GM18526 (cell line): ENCODE results near the gene CKM.

Experiments used
- POLR2A ChIP-seq: IDR thresholded peaks from 3 replicates; pipeline ENCODE4 v1.6.1; 2011; ENCODE audit not compliant: insufficient read length; ENCODE audit errors: extremely low read depth

The CKM gene

DNA sequence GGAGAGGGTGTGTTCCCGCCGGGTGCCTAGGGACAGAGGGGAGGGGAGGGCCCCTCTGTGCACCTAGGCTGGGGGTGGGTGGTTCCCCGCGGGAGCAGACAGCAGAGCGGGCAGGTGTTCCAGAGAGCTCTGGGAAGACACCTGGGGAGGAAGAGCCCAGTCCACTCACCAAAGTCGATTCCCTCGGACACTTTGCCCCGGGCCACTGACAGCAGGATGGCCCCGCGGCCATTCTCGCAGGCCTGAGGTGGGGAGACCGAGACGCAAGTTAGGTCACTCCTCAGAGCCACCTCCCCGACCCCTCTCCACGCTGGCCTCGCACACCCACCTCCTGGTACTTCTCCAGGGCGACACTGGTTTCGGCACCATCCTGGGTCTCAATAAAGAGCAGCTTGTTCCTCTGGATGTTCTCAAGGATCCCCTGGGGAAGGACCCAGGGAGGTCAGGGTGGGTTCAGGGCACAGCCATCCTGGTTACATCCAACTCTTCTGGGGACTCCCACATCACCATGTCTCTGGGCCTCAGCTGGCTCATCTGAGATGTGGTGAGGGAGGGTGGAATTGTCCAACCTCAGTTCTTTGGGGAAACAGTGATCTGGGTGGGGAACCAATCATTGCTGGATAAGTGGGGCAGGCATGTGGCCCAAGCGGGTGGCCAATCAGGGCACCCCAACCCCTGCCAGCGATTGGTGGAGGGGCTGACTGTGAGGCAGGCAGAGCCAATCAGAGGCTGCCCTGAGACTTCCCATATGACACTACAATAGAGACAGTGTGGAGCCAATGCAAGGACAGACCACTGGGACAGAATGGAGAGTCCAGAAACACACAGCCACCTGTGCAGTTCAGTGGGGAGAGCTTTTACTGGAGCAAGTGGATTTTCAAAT lies 30.5 kb upstream of the CKM start:
- TF ChIP-seq POLR2A = no peak

GRCh38 chr19:45352471-45352870 lies 29.8 kb upstream of the CKM start:
- TF ChIP-seq POLR2A = no peak

DNA sequence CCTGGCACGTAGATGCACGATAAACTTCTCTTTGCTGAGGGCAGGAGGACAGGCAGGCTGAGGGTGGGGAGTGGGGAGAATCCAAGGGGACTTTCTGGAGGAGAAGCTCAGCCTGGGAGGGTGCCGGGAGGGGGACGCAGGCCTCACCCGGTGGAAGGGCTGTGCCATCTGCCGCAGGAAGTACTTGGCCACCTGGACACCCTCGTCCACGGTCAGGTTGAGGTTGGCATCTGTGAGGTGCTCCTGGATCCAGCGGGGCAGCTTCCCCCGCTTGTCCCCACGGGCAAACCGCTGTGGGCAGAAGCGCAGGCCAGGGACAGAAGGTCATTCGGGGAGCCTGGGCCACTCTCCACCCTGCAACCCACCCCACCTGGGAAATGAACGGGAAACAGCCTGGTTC lies 29.4 kb upstream of the CKM start:
- no peak for TF ChIP-seq POLR2A

DNA sequence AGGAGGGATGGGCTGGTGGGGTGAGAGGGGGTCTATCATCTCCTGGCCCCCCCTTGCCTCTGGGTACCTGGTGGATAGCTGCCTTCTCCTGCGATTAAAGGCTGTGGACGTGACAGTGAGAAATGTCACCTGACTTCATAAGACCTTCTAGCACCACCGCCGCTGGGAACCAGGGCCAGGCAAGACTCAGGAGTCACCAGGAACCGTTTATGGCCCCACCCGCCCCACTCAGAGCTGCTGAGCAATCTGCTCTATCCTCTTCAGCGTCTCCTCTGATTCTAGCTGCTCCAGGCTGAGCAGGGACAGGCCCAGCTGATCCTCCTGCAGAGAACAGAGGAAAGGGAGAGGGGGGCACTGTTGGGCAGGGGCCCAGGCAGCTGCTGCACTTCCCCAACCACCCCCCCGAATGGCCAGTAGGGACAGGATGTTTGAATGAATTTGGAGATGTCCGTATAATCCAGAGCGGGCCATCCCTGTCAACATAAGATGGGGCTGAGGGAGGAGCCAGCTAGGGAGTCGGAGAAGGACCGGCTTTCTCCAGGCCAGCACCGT lies 28.8 kb upstream of the CKM start:
- TF ChIP-seq POLR2A = no peak

- TF ChIP-seq POLR2A = no peak
Observed at GRCh38 chr19:45350477-45351058, 27.9 kb upstream of the CKM start.

- no peak for TF ChIP-seq POLR2A
Observed at GRCh38 chr19:45349430-45349941, 26.8 kb upstream of the CKM start.

DNA sequence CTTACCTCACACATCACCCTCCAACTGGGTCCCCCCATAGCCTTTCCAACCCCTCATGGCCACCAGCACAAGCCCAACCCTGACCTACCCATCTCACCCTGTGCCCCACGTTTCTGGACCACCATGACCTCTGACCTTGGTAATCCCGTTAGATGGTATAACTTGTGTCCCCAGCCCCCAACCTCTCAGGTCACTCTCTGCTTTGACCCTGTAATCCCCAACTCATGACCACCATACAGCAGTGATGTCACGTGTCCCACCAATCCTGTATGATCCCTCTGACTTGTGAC lies 26.4 kb upstream of the CKM start:
- TF ChIP-seq POLR2A = no peak

DNA sequence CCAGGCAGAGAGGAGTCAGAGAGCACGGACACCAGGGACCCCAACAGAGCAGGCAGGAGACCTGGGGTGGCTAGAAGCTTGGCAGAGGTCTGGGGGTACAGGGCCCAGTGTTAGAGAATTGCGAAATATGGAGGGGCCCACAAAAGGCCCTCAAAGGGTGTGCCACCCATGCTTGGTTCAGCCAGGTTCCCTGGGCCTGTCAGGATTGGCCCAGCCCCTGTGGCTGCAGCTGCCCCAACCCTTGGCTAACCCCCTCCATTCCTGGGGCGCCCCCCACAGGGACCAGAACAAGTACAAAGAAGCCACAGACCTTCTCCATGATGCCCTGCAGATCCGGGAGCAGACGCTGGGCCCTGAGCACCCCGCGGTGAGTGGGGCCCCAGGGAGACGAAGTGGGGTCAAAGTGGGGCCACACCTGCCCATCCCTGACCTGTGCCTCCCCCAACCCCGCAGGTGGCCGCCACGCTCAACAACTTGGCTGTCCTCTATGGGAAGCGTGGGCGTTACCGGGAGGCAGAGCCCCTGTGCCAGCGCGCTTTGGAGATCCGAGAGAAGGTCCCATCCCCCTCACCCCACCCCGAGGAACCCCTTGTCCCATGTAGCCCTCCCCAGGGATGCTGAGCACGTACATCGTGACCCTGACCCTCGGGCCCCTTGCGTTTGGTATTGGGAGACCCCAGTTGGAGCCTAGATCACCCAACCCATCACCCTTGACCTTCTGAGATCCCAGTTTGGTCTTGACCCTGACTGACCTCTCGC lies 25.9 kb upstream of the CKM start:
- TF ChIP-seq POLR2A = no peak

DNA sequence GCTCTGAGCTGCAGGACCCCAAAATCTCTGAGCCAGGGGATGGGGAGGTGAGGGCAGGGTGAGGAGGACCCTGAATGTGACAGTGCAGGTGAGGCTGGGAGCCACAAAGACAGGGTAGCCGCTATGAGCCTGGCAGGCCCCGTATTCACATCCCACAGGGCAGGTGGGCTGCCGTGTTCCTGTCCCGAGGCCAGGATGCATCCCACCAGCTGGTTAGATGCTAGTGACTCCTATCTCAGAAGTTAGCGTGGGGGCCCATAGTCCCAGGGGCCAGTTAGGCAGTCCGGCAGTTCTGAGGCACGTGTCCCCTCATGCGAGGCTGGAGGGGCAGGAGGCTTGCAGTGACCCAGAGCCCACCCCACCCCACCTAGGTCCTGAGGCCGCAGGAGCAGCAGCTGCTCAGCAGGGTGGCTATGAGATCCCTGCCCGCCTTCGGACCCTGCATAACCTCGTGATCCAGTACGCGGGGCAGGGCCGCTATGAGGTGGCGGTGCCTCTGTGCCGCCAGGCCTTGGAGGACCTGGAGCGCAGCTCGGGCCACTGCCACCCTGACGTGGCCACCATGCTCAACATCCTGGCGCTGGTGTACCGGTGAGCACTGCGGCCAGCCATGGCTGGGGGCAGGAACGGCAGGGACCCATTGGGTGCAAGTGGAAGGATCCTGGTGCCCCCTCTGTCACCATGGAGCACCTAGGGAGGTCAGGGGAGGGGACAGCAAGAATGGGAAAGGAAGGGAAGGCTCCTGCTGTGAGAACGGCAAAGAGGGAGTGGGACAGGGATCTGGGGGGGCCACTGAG lies 25.1 kb upstream of the CKM start:
- TF ChIP-seq POLR2A = no peak

GRCh38 chr19:45346449-45346848 lies 23.8 kb upstream of the CKM start:
- no peak for TF ChIP-seq POLR2A

GRCh38 chr19:45345506-45345860 lies 22.8 kb upstream of the CKM start:
- TF ChIP-seq POLR2A = no peak

GRCh38 chr19:45344621-45345505 lies 22.2 kb upstream of the CKM start:
- no peak for TF ChIP-seq POLR2A

DNA sequence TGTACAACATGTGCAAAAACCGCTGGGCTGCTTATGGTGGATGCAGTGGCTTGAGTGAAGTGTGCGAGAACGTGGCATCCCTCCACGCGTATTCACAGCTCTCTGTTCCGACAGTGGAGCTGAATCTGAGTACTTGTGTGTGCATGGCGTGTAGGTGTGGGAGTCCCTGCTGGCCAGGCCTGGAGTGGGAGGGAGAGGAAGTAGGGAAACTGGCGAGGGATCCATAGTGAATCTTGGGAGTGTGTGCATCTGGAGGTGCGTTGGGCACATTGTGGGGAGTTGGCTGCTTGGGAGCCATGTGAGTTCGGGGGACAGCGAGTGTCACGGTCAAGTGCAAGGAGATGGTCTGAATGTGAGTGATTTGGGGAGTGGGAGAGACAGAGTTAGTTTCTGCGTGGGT lies 20.2 kb upstream of the CKM start:
- no peak for TF ChIP-seq POLR2A

DNA sequence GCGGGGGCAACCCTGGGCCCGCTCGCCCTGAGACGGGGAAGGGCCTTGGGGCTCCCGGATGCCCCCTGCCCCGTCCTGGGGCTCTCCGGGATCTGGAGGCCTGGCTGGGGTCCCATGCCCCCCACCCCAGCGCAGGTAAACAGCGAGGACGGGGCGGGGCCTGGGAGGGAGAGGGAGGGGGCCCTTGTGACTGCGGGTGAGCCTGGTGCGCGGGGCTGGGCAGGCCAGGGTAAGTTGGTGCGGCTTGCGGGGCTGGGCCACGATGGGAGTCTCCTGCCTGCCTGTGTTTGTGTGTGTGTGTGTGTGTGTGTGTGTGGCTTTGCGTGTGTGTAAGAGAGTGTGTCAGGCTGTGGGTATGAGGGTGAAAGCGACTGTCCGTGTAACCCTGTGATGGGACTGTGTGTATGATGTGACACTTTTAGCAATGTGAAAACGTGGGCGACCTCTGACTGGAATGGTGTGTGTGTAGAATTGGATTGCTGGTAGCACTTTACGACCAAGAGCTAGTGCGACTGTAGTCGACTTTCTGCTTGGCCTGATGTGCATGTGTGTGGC lies 18.3 kb upstream of the CKM start:
- no peak for TF ChIP-seq POLR2A

DNA sequence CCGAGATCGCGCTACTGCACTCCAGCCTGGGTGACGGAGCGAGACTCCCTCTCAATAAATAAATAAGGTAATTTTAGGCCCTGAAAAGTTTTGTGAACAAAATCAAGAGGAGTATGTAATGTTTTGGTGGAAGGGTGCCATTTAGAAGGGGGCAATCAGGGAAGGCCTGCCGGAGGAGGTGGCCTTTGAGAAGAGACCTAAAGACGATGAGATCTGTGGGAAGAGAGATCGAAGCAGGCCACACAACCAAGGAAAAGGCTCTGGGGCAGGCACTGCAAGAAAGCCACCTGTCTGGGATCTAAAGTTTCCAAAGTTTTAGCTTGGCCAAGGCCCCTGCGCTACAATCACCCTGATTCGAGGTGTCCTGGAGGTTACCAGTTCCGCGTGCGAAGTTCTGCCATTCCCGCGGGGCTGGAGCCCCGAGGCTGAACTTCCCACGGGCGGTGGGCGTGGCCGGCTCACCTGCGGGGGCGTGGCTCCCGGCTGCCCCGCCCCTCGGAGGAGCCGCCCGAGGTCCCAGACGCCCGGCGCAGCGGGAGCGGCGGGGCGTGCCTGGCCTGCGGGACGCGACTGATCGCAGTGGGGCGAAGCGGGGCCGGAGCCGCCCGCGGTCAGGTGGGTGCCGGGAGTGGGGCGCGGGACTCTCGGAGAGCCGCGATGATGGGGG lies 17.7 kb upstream of the CKM start, which contains the start of gene KLC3:
TSS of gene KLC3 (plus strand) at position 519 of the 667 bp plus-strand sequence. CDS start 4,792 bp downstream, outside the sequence.
- no peak for TF ChIP-seq POLR2A
